Adrenal gland (tissue), 12 donors: ENCODE measurements around the gene FMNL2. TPM values are rescaled to one million over a fixed set of nuclear protein-coding genes. Genes with fewer than 3 reads are reported as not detected.

ENCODE experiments used
- DNase-seq, 7 donors: peaks; one replicate each; pipeline ENCODE4 v3.0.0-alpha.2; 2019 to 2020
- H3K27ac ChIP-seq, 5 donors: fragments of 200-600 bp; sonication (generic) in 4 of 5; 1 replicate in 3 of 5; 2 replicates in 2 of 5; pipeline versions ENCODE4 v1.5.1 to v1.8.0; 2016 to 2020; ENCODE audit warnings: mild to moderate bottlenecking in 1 of 5
- H3K27me3 ChIP-seq: fragments of 200-600 bp; 2 replicates; pipeline ENCODE4 v1.8.0; 2021
- H3K36me3 ChIP-seq, 2 donors: fragments of 200-600 bp; replicated peaks in 1 of 2; 1 replicate in 1 of 2; 2 replicates in 1 of 2; pipeline versions ENCODE4 v1.5.1 to v1.8.0; 2018 to 2022
- H3K4me1 ChIP-seq, 2 donors: fragments of 200-600 bp; replicated peaks in 1 of 2; 1 replicate in 1 of 2; 2 replicates in 1 of 2; pipeline versions ENCODE4 v1.5.1 to v1.8.0; 2018 to 2021
- H3K4me3 ChIP-seq, 4 donors: fragments of 200-600 bp; sonication (generic) in 3 of 4; one replicate each; pipeline ENCODE4 v1.5.1; 2016 to 2018
- H3K9me3 ChIP-seq, 3 donors: fragments of 200-600 bp; sonication (generic) in 1 of 3; replicated peaks in 1 of 3; 1 replicate in 2 of 3; 2 replicates in 1 of 3; pipeline versions ENCODE4 v1.5.1 to v1.8.0; 2016 to 2021
- POLR2A ChIP-seq, 2 donors: fragments of 450-650 bp; IDR thresholded peaks; one replicate each; pipeline ENCODE4 v1.6.1; 2017; ENCODE audit warnings: antibody characterized with exemption in 2 of 2, mild to moderate bottlenecking in 2 of 2, moderate library complexity in 1 of 2
- WGBS, 4 donors: extraction: QIAGEN DNeasy Blood & Tissue Kit in 2 of 4; methylation state at CpG; one replicate each; pipeline versions ENCODE4 v1.1.5 to v1.1.7; 2013 to 2017; 5-methylcytosine and 5-hydroxymethylcytosine counted together
- intact Hi-C, 2 donors: fragments of 100-400 bp; cut with DNase I; formaldehyde crosslinking; loops; one replicate each; pipeline versions ENCODE4 v1.14.1 to v1.15.0; 2022 to 2023
- polyA plus RNA-seq, 3 donors: library from polyadenylated mRNA; stranded (reverse); fragments of 200-250 nt in 2 of 3; fragments of 350-450 nt in 1 of 3; fragmentation: Illumina TruSeq in 1 of 3; extraction: RNeasy Lipid Tissue Mini Kit (QIAGEN cat#74804) in 1 of 3; gene quantifications; one replicate each; pipeline ENCODE4 v1.2.3, GENCODE V29; 2013 to 2014
- total RNA-seq, 9 donors: library from RNA; depleted of rRNA in 4 of 9; stranded (reverse); fragments of >200 nt in 4 of 9; fragments of 120-200 nt in 1 of 9; fragmentation: NEBNext Ultra II Directional in 1 of 9; extraction: Animal tissue kit (Norgen Biotek cat#: 25700) in 1 of 9; gene quantifications; one replicate each; pipeline versions ENCODE4 v1.1.0 to v1.2.4, GENCODE V29; 2013 to 2023
- TF ChIP-seq, protein P1 (sequence below), 6 experiments: fragments of 450-650 bp in 4 of 6; fragments of 200-600 bp in 2 of 6; sonication (generic) in 1 of 6; IDR thresholded peaks; 1 replicate in 5 of 6; 2 replicates in 1 of 6; pipeline versions ENCODE4 v1.5.1 to v1.8.0; 2016 to 2021; ENCODE audit warnings: antibody characterized with exemption in 6 of 6, mild to moderate bottlenecking in 2 of 6, moderate library complexity in 1 of 6
- donor health status: healthy with polysubstance abuse.
- donor health status: Bipolar disorder and iron deficiency.
- donor health status: DM: yes; HTN: yes; CAD: no.
- donor health status: DM: no; HTN: no; CAD: no.
- donor health status: DM: no; HTN: no; CAD: no.
- donor health status: DM: yes; HTN: yes; CAD: no.

The FMNL2 gene
- total and polyA plus RNA-seq, 12 donors: 23.5 to 54.2 (median 36.7) TPM

- WGBS, 4 donors: 84 to 91% (median 87%) methylated on average over 7 of the region's 7 CpGs
- no peak for TF ChIP-seq POLR2A (IDR thresholded peaks at IDR 0.05)
- TF ChIP-seq, protein P1, sequence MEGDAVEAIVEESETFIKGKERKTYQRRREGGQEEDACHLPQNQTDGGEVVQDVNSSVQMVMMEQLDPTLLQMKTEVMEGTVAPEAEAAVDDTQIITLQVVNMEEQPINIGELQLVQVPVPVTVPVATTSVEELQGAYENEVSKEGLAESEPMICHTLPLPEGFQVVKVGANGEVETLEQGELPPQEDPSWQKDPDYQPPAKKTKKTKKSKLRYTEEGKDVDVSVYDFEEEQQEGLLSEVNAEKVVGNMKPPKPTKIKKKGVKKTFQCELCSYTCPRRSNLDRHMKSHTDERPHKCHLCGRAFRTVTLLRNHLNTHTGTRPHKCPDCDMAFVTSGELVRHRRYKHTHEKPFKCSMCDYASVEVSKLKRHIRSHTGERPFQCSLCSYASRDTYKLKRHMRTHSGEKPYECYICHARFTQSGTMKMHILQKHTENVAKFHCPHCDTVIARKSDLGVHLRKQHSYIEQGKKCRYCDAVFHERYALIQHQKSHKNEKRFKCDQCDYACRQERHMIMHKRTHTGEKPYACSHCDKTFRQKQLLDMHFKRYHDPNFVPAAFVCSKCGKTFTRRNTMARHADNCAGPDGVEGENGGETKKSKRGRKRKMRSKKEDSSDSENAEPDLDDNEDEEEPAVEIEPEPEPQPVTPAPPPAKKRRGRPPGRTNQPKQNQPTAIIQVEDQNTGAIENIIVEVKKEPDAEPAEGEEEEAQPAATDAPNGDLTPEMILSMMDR (IDR thresholded peaks at IDR 0.05): no peak
- no peaks in the 10 kb centered on the region for H3K9me3 ChIP-seq
- no peak overlapping the region for H3K4me3 ChIP-seq
- H3K27me3 ChIP-seq: no peaks in the 10 kb centered on the region
- peaks cover 7 to 9% of the 10 kb centered on the region in 2 donors for H3K4me1 ChIP-seq
- peaks cover 0 to 22% of the 10 kb centered on the region in 2 donors for H3K36me3 ChIP-seq
- no peak overlapping the region for H3K27ac ChIP-seq
- intact Hi-C loops: loop anchor here in 1 of 2 donors (10.0 kb wide), 1 partner anchor 285 kb away; the partner anchor contains the start of gene FMNL2
- no peak for DNase-seq
Observed at GRCh38 chr2:152620208-152620607, 285.2 kb downstream of the FMNL2 start.

- peaks cover 0 to 22% of the 10 kb centered on the region in 2 donors for H3K36me3 ChIP-seq
- no peak overlapping the region for H3K4me3 ChIP-seq
- intact Hi-C loops: loop anchor here in 1 of 2 donors (10.0 kb wide), 1 partner anchor 286 kb away; the partner anchor contains the start of gene FMNL2
- WGBS, 4 donors: 93 to 99% (median 95%) methylated on average over 9 of the region's 9 CpGs
- no peak overlapping the region for H3K27ac ChIP-seq
- H3K27me3 ChIP-seq: no peaks in the 10 kb centered on the region
- no peaks in the 10 kb centered on the region for H3K9me3 ChIP-seq
- peaks cover 10 to 14% of the 10 kb centered on the region in 2 donors for H3K4me1 ChIP-seq
- DNase-seq: no peak
- TF ChIP-seq, protein P1 (IDR thresholded peaks at IDR 0.05): no peak
- no peak for TF ChIP-seq POLR2A (IDR thresholded peaks at IDR 0.05)
Observed at GRCh38 chr2:152620985-152621384, 286.0 kb downstream of the FMNL2 start.

DNA sequence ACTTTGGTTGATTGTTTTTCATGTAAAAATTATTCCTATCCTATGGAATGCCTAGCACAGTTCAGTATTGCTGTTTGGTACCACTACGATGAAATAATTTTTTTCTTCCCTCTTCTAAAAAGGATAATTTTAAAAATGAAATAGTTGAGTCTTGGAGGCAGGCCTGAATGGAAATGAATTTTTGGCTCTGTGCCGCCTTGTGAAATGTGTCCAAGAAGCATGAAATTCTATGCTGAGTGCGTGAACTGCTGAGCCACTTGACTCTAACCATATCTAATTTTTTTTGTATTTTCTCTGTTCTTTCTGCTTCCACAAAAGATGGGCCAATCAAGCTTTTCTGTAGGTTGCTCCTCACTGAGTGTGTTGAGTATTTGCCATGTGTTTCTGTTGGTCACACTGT lies 287.2 kb downstream of the FMNL2 start:
- Histone ChIP-seq H3K4me3 (no peak overlapping the region), H3K4me1 (peaks cover 10 to 21% of the 10 kb centered on the region in 2 donors), H3K27me3 (no peaks in the 10 kb centered on the region), H3K27ac (no peak overlapping the region), H3K36me3 (peaks cover 0 to 22% of the 10 kb centered on the region in 2 donors), H3K9me3 (no peaks in the 10 kb centered on the region)
- intact Hi-C loops: loop anchor here in 1 of 2 donors (10.0 kb wide), 1 partner anchor 287 kb away; the partner anchor contains the start of gene FMNL2
- no peak for DNase-seq
- 72 to 92% (median 89%) methylated on average over 3 of the region's 3 CpGs for WGBS, 4 donors
- no peak for TF ChIP-seq POLR2A (IDR thresholded peaks at IDR 0.05)
- TF ChIP-seq, protein P1 (IDR thresholded peaks at IDR 0.05): no peak

GRCh38 chr2:152623076-152623740 lies 288.2 kb downstream of the FMNL2 start:
- Histone ChIP-seq H3K27me3 (no peaks in the 10 kb centered on the region), H3K36me3 (peaks cover 0 to 15% of the 10 kb centered on the region in 2 donors), H3K27ac (no peak overlapping the region), H3K9me3 (no peaks in the 10 kb centered on the region), H3K4me1 (peaks cover 10 to 22% of the 10 kb centered on the region in 2 donors), H3K4me3 (no peak overlapping the region)
- DNase-seq: no peak
- intact Hi-C loops: loop anchor here in 1 of 2 donors (10.0 kb wide), 1 partner anchor 288 kb away; the partner anchor contains the start of gene FMNL2
- no peak for TF ChIP-seq POLR2A (IDR thresholded peaks at IDR 0.05)
- TF ChIP-seq, protein P1 (IDR thresholded peaks at IDR 0.05): no peak
- WGBS, 4 donors: 79 to 89% (median 81%) methylated on average over 12 to 13 of the region's 13 CpGs
